Astrocyte of the cerebellum (primary cell): ENCODE results near the gene LYPD3.

Experiments
- DNase-seq: peaks from one replicate; pipeline ENCODE4 v3.0.0-alpha.2; 2011; ENCODE audit warnings: low read depth
- H3K4me3 ChIP-seq: 2 replicates; pipeline ENCODE4 v1.5.1; 2011; ENCODE audit warnings: mild to moderate bottlenecking, low read depth, low read length, moderate library complexity
- in situ Hi-C: cut with HindIII; loops from 2 replicates; pipeline ENCODE4 v1.10.0; 2017; ENCODE audit warnings: low sequenced_read_pairs
- TF ChIP-seq, protein P1 (sequence below): IDR thresholded peaks from 2 replicates; pipeline ENCODE4 v1.5.1; 2012; ENCODE audit warnings: low read length, low read depth, moderate library complexity, mild to moderate bottlenecking; ENCODE audit errors: missing control alignments

LYPD3 gene

DNA sequence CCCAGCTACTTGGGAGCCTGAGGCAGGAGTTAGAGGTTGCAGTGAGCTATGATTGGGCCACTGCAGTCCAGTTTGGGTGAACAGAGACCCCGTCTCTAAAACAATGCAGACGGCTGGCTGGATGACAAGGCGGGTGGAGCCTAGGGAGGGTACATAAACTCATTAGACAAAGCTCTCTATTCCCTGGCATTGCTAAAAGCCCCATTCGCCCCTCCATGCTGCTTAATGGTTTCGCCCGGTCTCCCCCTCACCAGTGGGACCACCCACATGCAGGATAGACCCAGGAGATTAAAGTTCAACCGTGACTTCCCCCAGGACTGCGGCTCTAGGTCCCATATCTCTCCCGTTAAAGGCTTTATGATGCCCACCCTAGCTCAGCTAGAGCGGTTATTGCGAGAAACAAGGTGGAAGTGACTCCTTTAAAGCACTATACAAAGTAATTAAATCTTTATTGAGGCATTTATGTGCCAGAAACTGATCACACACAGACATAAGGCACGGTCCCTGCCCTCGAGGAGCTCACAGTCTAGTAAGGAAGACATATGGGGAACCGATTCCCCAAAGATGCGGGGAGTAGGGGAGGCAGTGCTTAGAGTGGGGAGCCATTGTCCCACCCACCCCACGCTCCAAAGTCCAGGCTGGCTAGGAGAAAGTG is 4.9 kb downstream of the LYPD3 start:
- TF ChIP-seq, protein P1, sequence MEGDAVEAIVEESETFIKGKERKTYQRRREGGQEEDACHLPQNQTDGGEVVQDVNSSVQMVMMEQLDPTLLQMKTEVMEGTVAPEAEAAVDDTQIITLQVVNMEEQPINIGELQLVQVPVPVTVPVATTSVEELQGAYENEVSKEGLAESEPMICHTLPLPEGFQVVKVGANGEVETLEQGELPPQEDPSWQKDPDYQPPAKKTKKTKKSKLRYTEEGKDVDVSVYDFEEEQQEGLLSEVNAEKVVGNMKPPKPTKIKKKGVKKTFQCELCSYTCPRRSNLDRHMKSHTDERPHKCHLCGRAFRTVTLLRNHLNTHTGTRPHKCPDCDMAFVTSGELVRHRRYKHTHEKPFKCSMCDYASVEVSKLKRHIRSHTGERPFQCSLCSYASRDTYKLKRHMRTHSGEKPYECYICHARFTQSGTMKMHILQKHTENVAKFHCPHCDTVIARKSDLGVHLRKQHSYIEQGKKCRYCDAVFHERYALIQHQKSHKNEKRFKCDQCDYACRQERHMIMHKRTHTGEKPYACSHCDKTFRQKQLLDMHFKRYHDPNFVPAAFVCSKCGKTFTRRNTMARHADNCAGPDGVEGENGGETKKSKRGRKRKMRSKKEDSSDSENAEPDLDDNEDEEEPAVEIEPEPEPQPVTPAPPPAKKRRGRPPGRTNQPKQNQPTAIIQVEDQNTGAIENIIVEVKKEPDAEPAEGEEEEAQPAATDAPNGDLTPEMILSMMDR: no peak
- DNase-seq: no peak
- H3K4me3 ChIP-seq: no peak overlapping the region
- in situ Hi-C loops: no loop called here

DNA sequence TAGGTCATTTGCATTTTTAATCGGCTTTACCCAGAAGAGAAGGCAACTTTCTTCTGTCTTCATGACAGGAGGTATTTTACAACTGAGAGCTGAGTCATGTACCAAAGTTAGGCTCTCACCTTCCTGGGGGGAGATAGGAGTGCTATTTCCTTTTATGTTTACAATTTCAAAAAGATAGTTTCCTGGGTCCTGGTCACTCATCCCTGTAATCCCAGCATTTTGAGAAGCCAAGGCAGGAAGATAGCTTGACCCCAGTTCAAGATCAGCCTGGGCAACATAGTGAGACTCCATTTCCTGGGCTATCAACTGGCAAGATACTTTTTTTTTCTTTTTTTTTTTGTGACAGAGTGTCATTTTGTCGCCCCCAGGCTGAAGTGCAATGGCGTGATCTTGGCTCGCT is 7.6 kb downstream of the LYPD3 start:
- TF ChIP-seq, protein P1: no peak
- no peak overlapping the region for H3K4me3 ChIP-seq
- in situ Hi-C loops: no loop called here
- DNase-seq: no peak

DNA sequence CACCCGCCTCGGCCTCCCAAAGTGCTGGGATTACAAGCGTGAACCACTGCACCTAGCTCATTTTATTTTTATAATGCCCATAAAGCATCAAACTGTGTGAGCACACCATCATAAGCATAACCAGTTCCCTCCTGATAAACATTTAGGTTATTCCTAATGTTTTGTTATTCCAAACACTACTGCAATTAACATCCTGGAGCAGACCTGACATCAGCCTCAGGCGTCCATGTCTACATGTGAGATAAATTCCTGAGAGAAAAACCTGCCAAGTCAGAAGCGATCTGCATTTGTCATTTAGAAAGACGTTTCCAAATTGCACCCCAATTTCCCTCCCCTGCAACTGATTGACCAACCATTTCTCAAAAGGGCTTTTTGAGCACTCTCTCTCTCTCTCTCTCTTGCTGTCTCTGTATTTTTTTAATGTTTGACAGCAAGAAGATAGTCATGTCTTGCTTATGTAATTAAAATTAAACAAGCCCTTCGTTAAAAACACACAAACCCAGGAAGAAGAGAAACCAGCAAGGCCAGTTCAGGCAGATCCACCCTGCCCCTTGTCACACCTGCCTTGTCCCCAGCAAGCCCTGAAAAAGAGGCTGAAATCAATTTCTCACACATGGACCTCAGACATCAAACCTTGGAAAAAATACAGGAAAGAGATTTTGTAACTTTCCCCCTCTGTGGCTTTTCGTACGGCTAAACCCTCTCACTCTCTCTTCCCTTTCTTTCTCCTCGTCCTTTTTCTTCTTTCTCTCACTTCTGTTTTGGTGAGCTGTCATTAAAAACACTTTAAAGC is 9.9 kb downstream of the LYPD3 start:
- no peak for DNase-seq
- in situ Hi-C loops: no loop called here
- TF ChIP-seq, protein P1: no peak
- no peak overlapping the region for H3K4me3 ChIP-seq

DNA sequence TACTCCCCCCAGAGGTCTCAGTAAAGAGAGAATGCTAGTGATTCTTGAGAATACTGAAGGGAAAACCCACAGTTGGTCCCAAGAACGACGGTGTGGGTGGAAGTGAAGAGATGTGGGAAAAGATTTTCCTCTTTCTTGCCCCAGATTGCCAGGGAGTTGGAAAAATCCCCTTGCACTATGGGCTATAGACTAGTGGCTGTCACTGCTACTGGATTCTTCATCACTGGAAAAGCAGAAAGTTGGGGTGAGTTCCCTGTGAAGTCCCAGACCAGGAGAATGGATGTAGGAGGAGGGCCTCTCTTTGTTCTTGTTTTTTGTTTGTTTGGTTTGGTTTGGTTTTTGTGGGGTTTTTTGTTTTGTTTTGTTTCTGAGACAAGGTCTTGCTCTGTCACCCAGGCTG is 11.4 kb downstream of the LYPD3 start:
- TF ChIP-seq, protein P1: no peak
- H3K4me3 ChIP-seq: no peak overlapping the region
- no peak for DNase-seq
- in situ Hi-C loops: no loop called here

DNA sequence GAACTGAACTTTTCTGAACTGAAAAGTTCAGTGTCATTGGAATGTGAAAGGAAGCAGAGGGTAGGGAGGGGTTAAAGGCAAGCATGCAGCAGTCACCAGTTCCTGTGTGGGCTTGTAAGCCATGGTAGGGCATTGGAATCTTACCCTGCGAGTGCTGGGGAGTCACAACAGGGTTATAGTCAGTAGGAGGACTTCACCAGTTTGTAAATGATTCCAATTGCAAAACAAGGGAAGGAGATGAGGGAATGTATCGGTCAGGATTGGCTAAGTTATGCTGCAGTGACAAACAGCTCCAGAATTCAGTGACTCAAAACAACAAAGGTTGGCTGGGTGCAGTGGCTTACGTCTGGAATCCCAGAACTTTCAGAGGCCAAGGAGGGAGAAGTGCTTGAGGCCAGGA is 12.8 kb downstream of the LYPD3 start:
- in situ Hi-C loops: no loop called here
- DNase-seq: no peak
- TF ChIP-seq, protein P1: no peak
- no peak overlapping the region for H3K4me3 ChIP-seq

DNA sequence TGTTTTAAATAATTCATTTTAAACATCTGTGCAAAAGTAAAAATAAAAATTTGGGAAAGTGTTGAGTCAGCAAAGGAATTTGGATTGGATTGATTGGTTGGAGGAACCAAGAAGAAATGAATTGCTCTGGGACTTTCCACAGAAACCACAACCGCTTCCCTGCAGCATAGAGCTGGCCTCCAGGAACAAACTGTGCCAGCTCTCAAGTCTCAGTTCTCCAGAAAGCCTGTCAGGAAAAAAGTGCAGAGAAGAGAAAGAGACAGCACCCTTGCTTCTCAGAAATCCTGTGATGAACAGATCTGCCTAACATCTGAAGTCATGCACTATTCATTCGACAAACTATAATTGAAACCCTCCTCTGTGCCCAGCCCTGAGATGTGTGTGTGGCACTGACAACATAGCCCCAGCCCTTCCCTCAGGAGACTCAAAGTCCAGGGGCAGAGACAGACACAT is 14.8 kb downstream of the LYPD3 start:
- DNase-seq: no peak
- TF ChIP-seq, protein P1: no peak
- no peak overlapping the region for H3K4me3 ChIP-seq
- in situ Hi-C loops: no loop called here
